Activated T-cell treated with anti-CD3 and anti-CD28 coated beads for 1 hour (primary cell): ENCODE results near the gene IRAK2.
"Not testable (repeated sequence)": the region's sequence is repeated elsewhere in the genome, so short reads cannot be mapped to it uniquely, and the experiment has no call there.

Experiments used
- DNase-seq: peaks from one replicate; pipeline ENCODE4 v3.0.0-alpha.2; 2020; ENCODE audit warnings: low read depth

Gene IRAK2

GRCh38 chr3:10160925-10161324, 3.8 kb upstream of the IRAK2 start:
- DNase-seq, result no peak

- no peak for DNase-seq
These were observed 2.5 kb upstream of the IRAK2 start for GRCh38 chr3:10162185-10162584.

- not testable (repeated sequence) for DNase-seq
These were observed 546 bp upstream of the IRAK2 start for GRCh38 chr3:10164201-10164545.

- no peak for DNase-seq
These were observed 1.5 kb downstream of the IRAK2 start for GRCh38 chr3:10166213-10166604.

GRCh38 chr3:10169000-10169496, 4.3 kb downstream of the IRAK2 start:
- no peak for DNase-seq

GRCh38 chr3:10170915-10171478, 6.3 kb downstream of the IRAK2 start:
- no peak for DNase-seq

- DNase-seq, result no peak
These were observed 8.6 kb downstream of the IRAK2 start for GRCh38 chr3:10173095-10173925.

- no peak for DNase-seq
These were observed 9.3 kb downstream of the IRAK2 start for GRCh38 chr3:10173926-10174435.

- DNase-seq, result not testable (repeated sequence)
These were observed 10.6 kb downstream of the IRAK2 start for GRCh38 chr3:10175334-10175733.

- not testable (repeated sequence) for DNase-seq
These were observed 11.4 kb downstream of the IRAK2 start for GRCh38 chr3:10176150-10176549.

- no peak for DNase-seq
These were observed 13.0 kb downstream of the IRAK2 start for GRCh38 chr3:10177737-10178136.

- DNase-seq, result no peak
These were observed 14.2 kb downstream of the IRAK2 start for GRCh38 chr3:10178892-10179291.

GRCh38 chr3:10180289-10180688, 15.6 kb downstream of the IRAK2 start:
- no peak for DNase-seq

- DNase-seq, result no peak
These were observed 16.1 kb downstream of the IRAK2 start for GRCh38 chr3:10180738-10181295.

GRCh38 chr3:10182950-10183349, 18.2 kb downstream of the IRAK2 start:
- no peak for DNase-seq

- DNase-seq, result no peak
These were observed 19.5 kb downstream of the IRAK2 start for GRCh38 chr3:10184250-10184649.

GRCh38 chr3:10185804-10186762, 21.4 kb downstream of the IRAK2 start:
- DNase-seq, result no peak

GRCh38 chr3:10187290-10187876, 22.7 kb downstream of the IRAK2 start:
- no peak for DNase-seq

GRCh38 chr3:10187944-10188343, 23.2 kb downstream of the IRAK2 start:
- no peak for DNase-seq

GRCh38 chr3:10188804-10189556, 24.3 kb downstream of the IRAK2 start:
- no peak for DNase-seq
